Body of pancreas (tissue), 4 donors: ENCODE data around the gene RBP3.

Experiments
- CTCF ChIP-seq, 7 experiments: fragments of 450-650 bp in 4 of 7; fragments of 200-600 bp in 3 of 7; sonication (generic) in 3 of 7; IDR thresholded peaks; one replicate each; pipeline ENCODE4 v1.5.1; 2016 to 2019; ENCODE audit warnings: antibody characterized with exemption in 7 of 7
- POLR2A ChIP-seq, 3 donors: fragments of 450-650 bp; IDR thresholded peaks; one replicate each; pipeline ENCODE4 v1.6.1; 2016; ENCODE audit warnings: antibody characterized with exemption in 3 of 3, mild to moderate bottlenecking in 2 of 3

- TF ChIP-seq CTCF (IDR thresholded peaks at IDR 0.05) (no peak), POLR2A (IDR thresholded peaks at IDR 0.05) (no peak)
Observed at GRCh38 chr10:47334466-47335295, 13.5 kb upstream of the RBP3 start.
